IMR-90 (cell line): Measurements from ENCODE around the gene STAP2. TPM values are rescaled to one million over a fixed set of nuclear protein-coding genes. Genes with fewer than 3 reads are reported as not detected.
"Not testable (repeated sequence)": the region's sequence is repeated elsewhere in the genome, so short reads cannot be mapped to it uniquely, and the experiment has no call there.

Source experiments
- ATAC-seq: fragments of 200-7000 bp; cut with Tn5 transposase; 2 replicates; pipeline ENCODE4 v1.9.1; 2020; ENCODE audit warnings: low read depth, mild to moderate bottlenecking, moderate library complexity
- BruUV-seq: library from RNA; stranded (reverse); fragments of 400-500 nt; replicated peaks from 2 replicates; lab custom pipeline; 2021; lab: Mats Ljungman, UMichigan
- CTCF ChIA-PET: fragments of 300-600 bp; formaldehyde crosslinking; extraction: SDS; loops from one replicate; lab custom pipeline; 2021; ENCODE audit warnings: antibody characterized with exemption; lab: Yijun Ruan, JAX
- POLR2A ChIA-PET: fragments of 300-600 bp; sonication (Branson Sonifier 250); formaldehyde crosslinking; loops from one replicate; lab custom pipeline; 2022; ENCODE audit warnings: antibody characterized with exemption; ENCODE audit not compliant: unreplicated experiment; lab: Charles Lee
- DNase-seq: peaks from one replicate; pipeline ENCODE4 v3.0.0; 2013
- H2AFZ ChIP-seq: replicated peaks from 2 replicates; pipeline ENCODE3; 2013; ENCODE audit warnings: low read length, mild to moderate bottlenecking; ENCODE audit not compliant: poor library complexity
- H2AK5ac ChIP-seq: 2 replicates; pipeline ENCODE4 v1.6.1; 2013; ENCODE audit warnings: low read depth, low read length, inconsistent platforms
- H2AK9ac ChIP-seq: replicated peaks from 2 replicates; pipeline ENCODE3; 2013; ENCODE audit warnings: mild to moderate bottlenecking, low read depth, low read length, moderate library complexity; ENCODE audit not compliant: poor library complexity
- H2BK120ac ChIP-seq: 2 replicates; pipeline ENCODE4 v1.6.1; 2013; ENCODE audit warnings: low read depth, low read length, inconsistent platforms
- H2BK15ac ChIP-seq: 3 replicates; pipeline ENCODE4 v1.6.1; 2013; ENCODE audit warnings: low read depth, low read length, inconsistent platforms
- H2BK20ac ChIP-seq: 2 replicates; pipeline ENCODE4 v1.6.1; 2013; ENCODE audit warnings: low read depth, mild to moderate bottlenecking, inconsistent platforms, low read length, moderate library complexity
- H2BK5ac ChIP-seq: 2 replicates; pipeline ENCODE4 v1.6.1; 2013; ENCODE audit warnings: mild to moderate bottlenecking, low read depth, low read length, inconsistent platforms; ENCODE audit not compliant: poor library complexity, severe bottlenecking
- H3K14ac ChIP-seq: replicated peaks from 2 replicates; pipeline ENCODE4 v1.6.1; 2013; ENCODE audit warnings: low read depth, low read length, inconsistent platforms
- H3K18ac ChIP-seq: 2 replicates; pipeline ENCODE4 v1.6.1; 2013; ENCODE audit warnings: low read depth, low read length, control low read depth
- H3K23ac ChIP-seq: 2 replicates; pipeline ENCODE4 v1.6.1; 2013; ENCODE audit warnings: low read depth, low read length, inconsistent platforms
- H3K27ac ChIP-seq: 2 replicates; pipeline ENCODE4 v1.5.1; 2013; ENCODE audit warnings: mild to moderate bottlenecking, control low read depth, low read length; ENCODE audit not compliant: insufficient read depth
- H3K27me3 ChIP-seq: 2 replicates; pipeline ENCODE4 v1.6.1; 2013; ENCODE audit warnings: low read length; ENCODE audit not compliant: control insufficient read depth, insufficient read depth
- H3K36me3 ChIP-seq: 2 replicates; pipeline ENCODE4 v1.6.1; 2013; ENCODE audit warnings: low read length, mixed read lengths; ENCODE audit not compliant: control insufficient read depth, insufficient read depth
- H3K4ac ChIP-seq: 2 replicates; pipeline ENCODE4 v1.6.1; 2013; ENCODE audit warnings: low read depth, low read length, inconsistent platforms
- H3K4me1 ChIP-seq: 2 replicates; pipeline ENCODE4 v1.6.1; 2013; ENCODE audit warnings: low read length, mixed read lengths; ENCODE audit not compliant: control insufficient read depth, insufficient read depth
- H3K4me2 ChIP-seq: 2 replicates; pipeline ENCODE4 v1.6.1; 2013; ENCODE audit warnings: low read depth, mild to moderate bottlenecking, control low read depth, low read length, moderate library complexity
- H3K4me3 ChIP-seq: 2 replicates; pipeline ENCODE4 v1.5.1; 2013; ENCODE audit warnings: low read depth, mild to moderate bottlenecking, control low read depth, low read length, moderate library complexity; ENCODE audit not compliant: insufficient read depth
- H3K56ac ChIP-seq: 2 replicates; pipeline ENCODE4 v1.6.1; 2013; ENCODE audit warnings: low read length, inconsistent platforms; ENCODE audit not compliant: insufficient read depth; ENCODE audit errors: extremely low read depth
- H3K79me1 ChIP-seq, 2 experiments: 2 replicates each; pipeline ENCODE4 v1.6.1; 2013; ENCODE audit warnings: low read length in 2 of 2, inconsistent platforms in 1 of 2, low read depth in 1 of 2
- H3K9ac ChIP-seq: 2 replicates; pipeline ENCODE4 v1.6.1; 2013; ENCODE audit warnings: low read depth, low read length, control low read depth
- H3K9me1 ChIP-seq: 2 replicates; pipeline ENCODE4 v1.6.1; 2013; ENCODE audit warnings: low read length, inconsistent platforms; ENCODE audit not compliant: insufficient read depth
- H3K9me3 ChIP-seq: 2 replicates; pipeline ENCODE4 v1.6.1; 2013; ENCODE audit warnings: low read length; ENCODE audit not compliant: control insufficient read depth, insufficient read depth
- H4K20me1 ChIP-seq: 2 replicates; pipeline ENCODE4 v1.6.1; 2013; ENCODE audit warnings: low read length, inconsistent platforms; ENCODE audit not compliant: insufficient read depth
- H4K5ac ChIP-seq: 2 replicates; pipeline ENCODE4 v1.6.1; 2013; ENCODE audit warnings: mild to moderate bottlenecking, low read depth, low read length, control low read depth
- H4K8ac ChIP-seq, 2 experiments: 2 replicates each; pipeline ENCODE4 v1.6.1; 2013; ENCODE audit warnings: low read depth in 2 of 2, low read length in 2 of 2, control low read depth in 1 of 2, inconsistent platforms in 1 of 2
- H4K91ac ChIP-seq: 2 replicates; pipeline ENCODE4 v1.6.1; 2013; ENCODE audit warnings: low read depth, low read length, inconsistent platforms; ENCODE audit not compliant: insufficient read depth
- whole genome bisulfite sequencing, 2 experiments: methylation state at CpG; one replicate each; pipeline versions ENCODE4 v1.1.5 to v1.1.7; 2013; ENCODE audit warnings: missing lambda C conversion rate in 2 of 2; ENCODE audit not compliant: insufficient read length in 1 of 2; ENCODE audit errors: extremely low coverage in 2 of 2; 5-methylcytosine and 5-hydroxymethylcytosine counted together
- dilution Hi-C: fragments of 300-500 bp; cut with HindIII; formaldehyde crosslinking; loops from one replicate; pipeline ENCODE4 v1.14.3; 2018; ENCODE audit warnings: low sequenced_read_pairs; ENCODE audit not compliant: unreplicated experiment
- in situ Hi-C: fragments of 300-500 bp; cut with MboI; formaldehyde crosslinking; loops from 3 replicates; pipeline ENCODE4 v1.14.3; 2019; ENCODE audit warnings: low sequenced_read_pairs, inconsistent platforms, mixed read lengths
- intact Hi-C: fragments of 100-400 bp; cut with micrococcal nuclease; formaldehyde crosslinking; loops from 2 replicates; pipeline ENCODE4 v1.10.0; 2022
- polyA plus RNA-seq, 3 experiments: library from polyadenylated mRNA; depleted of rRNA; stranded (reverse); fragments of >200 nt; gene quantifications; 2 replicates each; pipeline ENCODE4 v1.2.3, GENCODE V29; 2012; ENCODE audit warnings: low replicate concordance in 1 of 3
- total RNA-seq: library from RNA; depleted of rRNA; stranded (reverse); fragments of >200 nt; gene quantifications from 2 replicates; pipeline ENCODE4 v1.2.3, GENCODE V29; 2012

Gene STAP2
- total and polyA plus RNA-seq, 2 of the 4 experiments (the other 2 are of a cell fraction), result 1.3 to 3.4 TPM

GRCh38 chr19:4328991-4329681 lies 9.5 kb downstream of the STAP2 start:
- BruUV-seq, intact Hi-C loops, H3K23ac ChIP-seq, H3K4ac ChIP-seq, H3K9me1 ChIP-seq, H2BK20ac ChIP-seq, H3K36me3 ChIP-seq, H3K27ac ChIP-seq, ATAC-seq, H3K27me3 ChIP-seq, H3K56ac ChIP-seq, H4K91ac ChIP-seq, H3K9me3 ChIP-seq, H2AK5ac ChIP-seq, H3K9ac ChIP-seq, H4K5ac ChIP-seq, H4K8ac ChIP-seq, H2BK5ac ChIP-seq, dilution Hi-C loops, H3K4me1 ChIP-seq, H4K20me1 ChIP-seq, H2BK15ac ChIP-seq, POLR2A ChIA-PET, DNase-seq, in situ Hi-C loops, H2BK120ac ChIP-seq, H3K14ac ChIP-seq, H3K18ac ChIP-seq, H3K79me1 ChIP-seq: not testable (repeated sequence)
- Histone ChIP-seq H3K4me2 (peak overlapping the region; percentile 89), H3K4me3 (peak overlapping the region; percentile 38; the same call in 1 of the 2 replicates), H2AFZ (peak overlapping the region; percentile 81), H2AK9ac (peak overlapping the region; percentile 81)
- CTCF ChIA-PET, result interaction anchor here (0.6 kb wide), 1 partner anchor 20 kb away, joined by 4 read pairs; no protein-coding TSS in a partner anchor
- 51% methylated on average over 15 of the region's 35 CpGs; no CpG with 5 or more reads in 1 of the 2 experiments for WGBS, 2 experiments
